ENCODE data around the gene IGDCC3. TPM values are rescaled to one million over a fixed set of nuclear protein-coding genes. Genes with fewer than 3 reads are reported as not detected.

IGDCC3 gene
- total RNA-seq, 1 experiment from 2014 or later, result 0.12 TPM

GRCh38 chr15:65328506-65329287 is 49.1 kb downstream of the IGDCC3 start:
- DNase-seq (ENCODE audit: low spot score), result no peak

GRCh38 chr15:65327651-65328393 is 50.0 kb downstream of the IGDCC3 start:
- DNase-seq (ENCODE audit: low spot score), result no peak

- DNase-seq (ENCODE audit: low spot score), result no peak
Observed at GRCh38 chr15:65326818-65327217, 51.0 kb downstream of the IGDCC3 start.

GRCh38 chr15:65326117-65326526 is 51.7 kb downstream of the IGDCC3 start:
- DNase-seq (ENCODE audit: low spot score), result no peak

GRCh38 chr15:65323071-65323511 is 54.7 kb downstream of the IGDCC3 start:
- DNase-seq (ENCODE audit: low spot score), result peak; percentile 22

GRCh38 chr15:65318870-65319356 is 58.9 kb downstream of the IGDCC3 start:
- DNase-seq (ENCODE audit: low spot score), result peak; percentile 67

GRCh38 chr15:65312400-65312916 is 65.3 kb downstream of the IGDCC3 start:
- no peak for DNase-seq (ENCODE audit: low spot score)

- no peak for DNase-seq (ENCODE audit: low spot score)
Observed at GRCh38 chr15:65311760-65312159, 66.0 kb downstream of the IGDCC3 start.

- DNase-seq (ENCODE audit: low spot score), result no peak
Observed at GRCh38 chr15:65310431-65311137, 67.2 kb downstream of the IGDCC3 start.

GRCh38 chr15:65309882-65310418 is 67.9 kb downstream of the IGDCC3 start:
- DNase-seq (ENCODE audit: low spot score), result no peak

GRCh38 chr15:65307978-65308377 is 69.8 kb downstream of the IGDCC3 start:
- no peak for DNase-seq (ENCODE audit: low spot score)

GRCh38 chr15:65306551-65306950 is 71.3 kb downstream of the IGDCC3 start:
- no peak for DNase-seq (ENCODE audit: low spot score)

- no peak for DNase-seq (ENCODE audit: low spot score)
Observed at GRCh38 chr15:65305776-65306175, 72.0 kb downstream of the IGDCC3 start.

- DNase-seq (ENCODE audit: low spot score), result no peak
Observed at GRCh38 chr15:65305150-65305758, 72.5 kb downstream of the IGDCC3 start.

- peak; percentile 95 for DNase-seq (ENCODE audit: low spot score)
Observed at GRCh38 chr15:65304381-65305149, 73.2 kb downstream of the IGDCC3 start, which contains the start of gene RNU5B-1. Gene RNU5B-1, plus strand, starts transcription at chr15:65304677.

GRCh38 chr15:65303687-65304380 is 74.0 kb downstream of the IGDCC3 start:
- DNase-seq (ENCODE audit: low spot score), result peak; percentile 45

GRCh38 chr15:65302061-65302460 is 75.7 kb downstream of the IGDCC3 start:
- no peak for DNase-seq (ENCODE audit: low spot score)

- no peak for DNase-seq (ENCODE audit: low spot score)
Observed at GRCh38 chr15:65300924-65301441, 76.8 kb downstream of the IGDCC3 start.

GRCh38 chr15:65298731-65299130 is 79.1 kb downstream of the IGDCC3 start:
- no peak for DNase-seq (ENCODE audit: low spot score)

Measured in A172 (cell line).